ENCODE data around the gene DARS2. TPM values are rescaled to one million over a fixed set of nuclear protein-coding genes. Genes with fewer than 3 reads are reported as not detected.
"Not testable (repeated sequence)": the region's sequence is repeated elsewhere in the genome, so short reads cannot be mapped to it uniquely, and the experiment has no call there.

The DARS2 gene
- total RNA-seq, 1 donor from 2014 or later: 12.9 TPM

- TF ChIP-seq, protein P1, sequence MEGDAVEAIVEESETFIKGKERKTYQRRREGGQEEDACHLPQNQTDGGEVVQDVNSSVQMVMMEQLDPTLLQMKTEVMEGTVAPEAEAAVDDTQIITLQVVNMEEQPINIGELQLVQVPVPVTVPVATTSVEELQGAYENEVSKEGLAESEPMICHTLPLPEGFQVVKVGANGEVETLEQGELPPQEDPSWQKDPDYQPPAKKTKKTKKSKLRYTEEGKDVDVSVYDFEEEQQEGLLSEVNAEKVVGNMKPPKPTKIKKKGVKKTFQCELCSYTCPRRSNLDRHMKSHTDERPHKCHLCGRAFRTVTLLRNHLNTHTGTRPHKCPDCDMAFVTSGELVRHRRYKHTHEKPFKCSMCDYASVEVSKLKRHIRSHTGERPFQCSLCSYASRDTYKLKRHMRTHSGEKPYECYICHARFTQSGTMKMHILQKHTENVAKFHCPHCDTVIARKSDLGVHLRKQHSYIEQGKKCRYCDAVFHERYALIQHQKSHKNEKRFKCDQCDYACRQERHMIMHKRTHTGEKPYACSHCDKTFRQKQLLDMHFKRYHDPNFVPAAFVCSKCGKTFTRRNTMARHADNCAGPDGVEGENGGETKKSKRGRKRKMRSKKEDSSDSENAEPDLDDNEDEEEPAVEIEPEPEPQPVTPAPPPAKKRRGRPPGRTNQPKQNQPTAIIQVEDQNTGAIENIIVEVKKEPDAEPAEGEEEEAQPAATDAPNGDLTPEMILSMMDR (IDR thresholded peaks at IDR 0.05; ENCODE audit: insufficient read depth, low read length, severe bottlenecking): no peak
- no peak for DNase-seq (ENCODE audit: low read depth)
- peaks cover 2% of the 10 kb centered on the region for H3K36me3 ChIP-seq (ENCODE audit: control insufficient read depth, insufficient read depth, low read length)
- FAIRE-seq: no peak
- H3K4me3 ChIP-seq (ENCODE audit: low read depth, low read length): no peak overlapping the region
- H3K27me3 ChIP-seq (ENCODE audit: control insufficient read depth, insufficient read depth, low read length): no peaks in the 10 kb centered on the region
Measured at GRCh38 chr1:173871500-173871899, 47.0 kb downstream of the DARS2 start.

DNA sequence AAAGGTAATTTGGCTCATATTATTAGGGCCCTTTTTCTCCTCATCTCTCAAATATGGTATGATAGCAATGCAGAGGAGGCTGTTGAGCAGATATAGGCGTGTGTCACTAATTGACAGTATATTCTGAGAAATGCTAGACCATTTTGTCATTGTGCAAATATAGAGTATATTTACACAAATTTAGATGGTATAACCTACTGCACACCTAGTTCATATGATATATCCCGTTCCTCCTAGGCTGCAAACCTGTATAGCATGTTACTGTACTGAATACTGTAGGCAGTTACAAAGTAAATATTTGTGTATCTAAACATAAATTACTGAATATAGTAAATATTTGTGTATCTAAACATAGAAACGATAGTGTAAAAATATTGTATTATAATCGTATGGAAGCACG, 52.3 kb downstream of the DARS2 start:
- H3K36me3 ChIP-seq (ENCODE audit: control insufficient read depth, insufficient read depth, low read length): no peaks in the 10 kb centered on the region

GRCh38 chr1:173878251-173878650, 53.8 kb downstream of the DARS2 start:
- H3K36me3 ChIP-seq (ENCODE audit: control insufficient read depth, insufficient read depth, low read length): no peaks in the 10 kb centered on the region
- FAIRE-seq: no peak
- no peak overlapping the region for H3K4me3 ChIP-seq (ENCODE audit: low read depth, low read length)
- TF ChIP-seq, protein P1 (IDR thresholded peaks at IDR 0.05; ENCODE audit: insufficient read depth, low read length, severe bottlenecking): no peak
- no peak for DNase-seq (ENCODE audit: low read depth)
- no peaks in the 10 kb centered on the region for H3K27me3 ChIP-seq (ENCODE audit: control insufficient read depth, insufficient read depth, low read length)

More for the DNA sequence above, 52.3 kb downstream of the DARS2 start:
- Histone ChIP-seq H3K4me3 (ENCODE audit: low read depth, low read length) (no peak overlapping the region), H3K27me3 (ENCODE audit: control insufficient read depth, insufficient read depth, low read length) (no peaks in the 10 kb centered on the region)
- TF ChIP-seq, protein P1 (IDR thresholded peaks at IDR 0.05; ENCODE audit: insufficient read depth, low read length, severe bottlenecking): no peak
- FAIRE-seq (no peak), DNase-seq (ENCODE audit: low read depth) (no peak)

DNA sequence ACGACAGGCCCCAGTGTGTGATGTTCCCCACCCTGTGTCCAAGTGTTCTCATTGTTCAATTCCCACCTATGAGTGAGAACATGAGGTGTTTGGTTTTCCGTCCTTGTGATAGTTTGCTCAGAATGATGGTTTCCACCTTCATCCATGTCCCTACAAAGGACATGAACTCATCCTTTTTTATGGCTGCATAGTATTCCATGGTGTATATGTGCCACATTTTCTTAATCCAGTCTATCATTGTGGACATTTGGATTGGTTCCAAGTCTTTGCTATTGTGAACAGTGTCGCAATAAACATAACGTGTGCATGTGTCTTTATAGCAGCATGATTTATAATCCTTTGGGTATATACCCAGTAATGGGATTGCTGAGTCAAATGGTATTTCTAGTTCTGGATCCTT, 56.6 kb downstream of the DARS2 start:
- FAIRE-seq; H3K36me3 ChIP-seq (ENCODE audit: control insufficient read depth, insufficient read depth, low read length); H3K4me3 ChIP-seq (ENCODE audit: low read depth, low read length); H3K27me3 ChIP-seq (ENCODE audit: control insufficient read depth, insufficient read depth, low read length); DNase-seq (ENCODE audit: low read depth): not testable (repeated sequence)

DNA sequence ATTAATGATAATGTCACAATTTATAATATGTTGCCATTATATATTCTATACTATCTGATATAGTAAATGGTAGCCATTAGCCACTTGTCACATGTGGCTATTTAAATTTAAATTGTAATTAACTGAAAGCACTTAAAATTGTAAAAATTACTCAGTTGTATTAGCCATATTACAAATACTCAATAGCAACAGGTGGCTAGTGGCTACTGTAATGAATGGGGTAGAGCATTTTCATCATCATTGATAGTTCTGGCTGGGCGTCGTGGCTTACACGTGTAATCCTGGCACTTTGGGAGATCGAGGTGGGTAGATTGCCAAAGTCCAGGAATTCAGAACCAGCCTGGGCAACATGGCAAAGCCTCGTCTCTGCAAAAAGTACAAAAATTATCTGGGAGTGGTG, 60.2 kb downstream of the DARS2 start:
- TF ChIP-seq, protein P1 (IDR thresholded peaks at IDR 0.05; ENCODE audit: insufficient read depth, low read length, severe bottlenecking): no peak
- no peak for DNase-seq (ENCODE audit: low read depth)
- H3K4me3 ChIP-seq (ENCODE audit: low read depth, low read length): no peak overlapping the region
- H3K36me3 ChIP-seq (ENCODE audit: control insufficient read depth, insufficient read depth, low read length): no peaks in the 10 kb centered on the region
- no peaks in the 10 kb centered on the region for H3K27me3 ChIP-seq (ENCODE audit: control insufficient read depth, insufficient read depth, low read length)
- FAIRE-seq: no peak

DNA sequence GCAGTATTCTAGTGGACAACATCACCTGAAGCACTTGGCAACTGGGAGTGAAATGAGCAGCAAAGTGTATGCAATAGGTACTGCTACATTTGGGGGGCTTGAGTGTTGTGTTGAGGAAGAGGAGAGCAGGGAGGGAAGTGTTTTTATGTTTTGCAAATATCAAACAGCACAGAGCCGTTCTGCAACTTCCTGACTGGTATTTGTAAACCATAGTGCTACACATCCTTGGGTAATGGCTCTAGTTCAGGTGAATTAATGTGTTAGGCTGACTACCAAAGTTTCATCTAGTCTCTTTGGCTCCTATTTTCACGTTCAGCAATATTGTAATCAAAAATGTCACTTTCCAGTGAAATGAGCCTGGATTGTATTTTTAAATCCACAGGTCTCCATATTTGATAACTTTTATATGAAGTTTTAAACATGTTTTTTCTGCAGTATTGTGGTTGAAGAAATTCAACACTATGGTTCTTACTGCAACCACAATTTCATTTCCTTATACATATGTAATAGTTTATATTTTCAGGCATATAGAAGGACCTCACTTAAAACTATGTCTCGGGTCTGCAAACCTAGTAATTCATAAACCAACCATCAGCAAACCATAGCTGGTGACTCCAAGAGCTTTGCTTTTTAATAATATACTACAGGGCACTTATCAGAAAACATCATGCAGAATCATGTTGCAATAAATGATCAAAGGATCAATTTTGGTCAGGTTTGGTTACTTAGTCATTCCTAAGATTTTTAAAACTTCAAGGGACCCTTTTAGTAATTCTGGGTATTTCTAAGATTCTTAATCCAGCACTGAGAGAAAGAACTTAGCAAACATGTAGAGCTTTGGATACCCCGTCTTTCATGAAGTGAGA, 62.5 kb downstream of the DARS2 start:
- no peak overlapping the region for H3K4me3 ChIP-seq (ENCODE audit: low read depth, low read length)
- no peaks in the 10 kb centered on the region for H3K36me3 ChIP-seq (ENCODE audit: control insufficient read depth, insufficient read depth, low read length)
- no peaks in the 10 kb centered on the region for H3K27me3 ChIP-seq (ENCODE audit: control insufficient read depth, insufficient read depth, low read length)
- FAIRE-seq (no peak), DNase-seq (ENCODE audit: low read depth) (no peak)
- TF ChIP-seq, protein P1 (IDR thresholded peaks at IDR 0.05; ENCODE audit: insufficient read depth, low read length, severe bottlenecking): no peak

Measured in bronchial epithelial cell (primary cell).